DND-41 (cell line): ENCODE measurements around the gene FAS.

Source experiments
- ATAC-seq: fragments of 200-7000 bp; cut with Tn5 transposase; 3 replicates; pipeline ENCODE4 v1.9.1; 2021; ENCODE audit warnings: low read depth; ENCODE audit not compliant: insufficient read depth
- DNase-seq: peaks from one replicate; pipeline ENCODE4 v3.0.0-alpha.2; 2020
- H2AFZ ChIP-seq: 2 replicates; pipeline ENCODE4 v1.6.0; 2012; ENCODE audit warnings: low read depth, low read length
- H3K27ac ChIP-seq: 2 replicates; pipeline ENCODE4 v1.5.1; 2012; ENCODE audit warnings: low read length, inconsistent platforms
- H3K27me3 ChIP-seq: fragments of 200-600 bp; sonication (generic); 2 replicates; pipeline ENCODE4 v1.6.0; 2012; ENCODE audit warnings: low read length, mild to moderate bottlenecking, inconsistent platforms; ENCODE audit not compliant: insufficient read depth, poor library complexity
- H3K36me3 ChIP-seq: 2 replicates; pipeline ENCODE4 v1.5.1; 2012; ENCODE audit warnings: low read length, inconsistent platforms; ENCODE audit not compliant: insufficient read depth
- H3K4me1 ChIP-seq: 2 replicates; pipeline ENCODE4 v1.5.1; 2012; ENCODE audit warnings: mild to moderate bottlenecking, low read length; ENCODE audit not compliant: insufficient read depth
- H3K4me2 ChIP-seq: 2 replicates; pipeline ENCODE4 v1.6.0; 2012; ENCODE audit warnings: mild to moderate bottlenecking, moderate library complexity, low read length, inconsistent platforms; ENCODE audit not compliant: insufficient read depth
- H3K4me3 ChIP-seq, 2 experiments: fragments of 200-600 bp in 1 of 2; shearing (Covaris generic) in 1 of 2; 2 replicates each; pipeline ENCODE4 v1.5.1; 2012 to 2016; ENCODE audit warnings: inconsistent platforms in 2 of 2, low read length in 2 of 2, mild to moderate bottlenecking in 2 of 2, low read depth in 1 of 2, moderate library complexity in 1 of 2
- H3K79me2 ChIP-seq: 2 replicates; pipeline ENCODE4 v1.6.0; 2012; ENCODE audit warnings: low read length, inconsistent platforms; ENCODE audit not compliant: insufficient read depth
- H3K9ac ChIP-seq: 2 replicates; pipeline ENCODE4 v1.6.0; 2012; ENCODE audit warnings: low read depth, mild to moderate bottlenecking, inconsistent platforms, low read length, moderate library complexity
- H3K9me3 ChIP-seq: 2 replicates; pipeline ENCODE4 v1.5.1; 2012; ENCODE audit warnings: low read length, moderate library complexity, mild to moderate bottlenecking, inconsistent platforms; ENCODE audit not compliant: insufficient read depth, severe bottlenecking
- H4K20me1 ChIP-seq: 2 replicates; pipeline ENCODE4 v1.6.0; 2012; ENCODE audit warnings: low read length; ENCODE audit not compliant: insufficient read depth
- EZH2 ChIP-seq: IDR thresholded peaks from 3 replicates; pipeline ENCODE4 v1.6.1; 2012; ENCODE audit warnings: borderline replicate concordance, low read depth, mild to moderate bottlenecking, moderate library complexity, low read length, inconsistent platforms; ENCODE audit not compliant: severe bottlenecking
- TF ChIP-seq, protein P1 (sequence below): IDR thresholded peaks from 2 replicates; pipeline ENCODE4 v1.5.1; 2012; ENCODE audit warnings: borderline replicate concordance, low read length, moderate library complexity, mild to moderate bottlenecking; ENCODE audit not compliant: poor library complexity, severe bottlenecking; ENCODE audit errors: extremely low read depth

FAS gene

DNA sequence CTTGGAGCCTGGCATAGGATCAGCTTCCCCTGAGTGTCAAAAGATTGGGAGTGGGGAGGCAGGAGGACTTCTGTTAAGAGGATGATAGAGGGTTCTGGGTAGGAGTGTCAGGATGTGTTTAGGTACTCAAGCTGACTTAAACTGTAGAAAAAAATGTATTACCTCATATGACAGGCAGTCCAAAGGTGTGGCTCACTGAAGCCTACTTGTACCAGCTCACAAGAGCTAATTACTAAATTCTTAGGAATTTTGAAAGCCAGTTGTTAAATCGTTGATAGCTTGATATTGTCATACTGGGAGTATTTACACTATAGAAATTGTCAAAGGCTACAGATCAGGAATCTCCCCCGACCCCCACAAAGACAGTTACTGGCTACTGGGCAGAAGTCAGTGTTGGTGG lies 32.1 kb downstream of the FAS start:
- no peak overlapping the region for H2AFZ ChIP-seq
- H3K4me1 ChIP-seq: no peaks in the 10 kb centered on the region
- no peaks in the 10 kb centered on the region for H3K36me3 ChIP-seq
- DNase-seq: no peak
- no peaks in the 10 kb centered on the region for H3K79me2 ChIP-seq
- no peak overlapping the region for H3K27ac ChIP-seq
- no peak overlapping the region for H3K9ac ChIP-seq
- H3K4me3 ChIP-seq: no peak overlapping the region
- H3K27me3 ChIP-seq: no peaks in the 10 kb centered on the region
- TF ChIP-seq, protein P1, sequence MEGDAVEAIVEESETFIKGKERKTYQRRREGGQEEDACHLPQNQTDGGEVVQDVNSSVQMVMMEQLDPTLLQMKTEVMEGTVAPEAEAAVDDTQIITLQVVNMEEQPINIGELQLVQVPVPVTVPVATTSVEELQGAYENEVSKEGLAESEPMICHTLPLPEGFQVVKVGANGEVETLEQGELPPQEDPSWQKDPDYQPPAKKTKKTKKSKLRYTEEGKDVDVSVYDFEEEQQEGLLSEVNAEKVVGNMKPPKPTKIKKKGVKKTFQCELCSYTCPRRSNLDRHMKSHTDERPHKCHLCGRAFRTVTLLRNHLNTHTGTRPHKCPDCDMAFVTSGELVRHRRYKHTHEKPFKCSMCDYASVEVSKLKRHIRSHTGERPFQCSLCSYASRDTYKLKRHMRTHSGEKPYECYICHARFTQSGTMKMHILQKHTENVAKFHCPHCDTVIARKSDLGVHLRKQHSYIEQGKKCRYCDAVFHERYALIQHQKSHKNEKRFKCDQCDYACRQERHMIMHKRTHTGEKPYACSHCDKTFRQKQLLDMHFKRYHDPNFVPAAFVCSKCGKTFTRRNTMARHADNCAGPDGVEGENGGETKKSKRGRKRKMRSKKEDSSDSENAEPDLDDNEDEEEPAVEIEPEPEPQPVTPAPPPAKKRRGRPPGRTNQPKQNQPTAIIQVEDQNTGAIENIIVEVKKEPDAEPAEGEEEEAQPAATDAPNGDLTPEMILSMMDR: no peak
- TF ChIP-seq EZH2: no peak
- peaks cover 14% of the 10 kb centered on the region for H3K9me3 ChIP-seq
- no peak overlapping the region for H3K4me2 ChIP-seq
- no peaks in the 10 kb centered on the region for H4K20me1 ChIP-seq
- no peak for ATAC-seq

DNA sequence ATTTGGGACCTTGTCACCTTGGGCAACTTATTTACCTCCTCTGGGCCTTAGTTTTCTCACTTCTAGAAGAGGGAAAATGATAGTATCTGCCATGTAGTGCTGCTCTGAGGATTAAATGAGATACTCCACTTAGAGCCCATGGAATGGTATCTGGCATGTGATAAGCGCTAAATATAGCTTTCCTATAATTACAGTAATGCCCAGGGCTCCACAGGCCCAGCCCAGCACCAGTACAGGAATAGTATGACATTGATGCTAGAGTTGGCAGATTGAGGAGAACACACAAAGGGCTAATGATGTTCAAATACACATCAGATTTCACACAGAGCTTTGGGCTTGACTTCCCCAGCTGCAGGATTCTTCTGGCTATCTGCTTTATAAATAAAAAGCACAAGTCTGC lies 34.9 kb downstream of the FAS start:
- Histone ChIP-seq H3K4me1 (0 out of 2 replicates have a peak, but pooled peaks cover 2% of the 10 kb centered on the region), H3K9me3 (peaks cover 3% of the 10 kb centered on the region), H3K79me2 (no peaks in the 10 kb centered on the region), H2AFZ (no peak overlapping the region), H3K4me3 (no peak overlapping the region), H4K20me1 (no peaks in the 10 kb centered on the region), H3K9ac (no peak overlapping the region), H3K36me3 (no peaks in the 10 kb centered on the region), H3K4me2 (no peak overlapping the region), H3K27me3 (no peaks in the 10 kb centered on the region), H3K27ac (no peak overlapping the region)
- TF ChIP-seq EZH2: no peak
- TF ChIP-seq, protein P1: no peak
- ATAC-seq (no peak), DNase-seq (no peak)

DNA sequence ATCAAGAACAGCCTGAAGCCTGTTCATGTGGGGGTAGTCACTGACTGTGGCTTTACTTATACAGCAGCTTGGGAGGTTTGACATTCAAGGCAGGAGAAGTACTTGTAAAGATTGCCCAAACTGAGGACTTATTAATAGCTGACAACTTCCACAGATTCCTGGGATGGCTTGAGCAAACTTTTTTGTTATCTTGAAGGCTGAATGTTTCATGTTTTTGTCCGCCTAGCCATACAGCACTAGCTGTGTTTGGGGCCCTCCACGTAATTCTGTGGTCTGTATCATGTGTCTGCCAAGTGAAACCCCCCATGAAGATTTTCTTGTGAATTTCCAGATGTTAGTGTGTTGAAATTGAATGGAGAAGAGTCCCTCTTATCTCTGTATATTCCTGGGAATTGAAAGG lies 38.6 kb downstream of the FAS start:
- Histone ChIP-seq H3K27ac (no peak overlapping the region), H3K4me3 (no peak overlapping the region), H3K4me1 (0 out of 2 replicates have a peak, but pooled peaks cover 2% of the 10 kb centered on the region), H3K27me3 (no peaks in the 10 kb centered on the region), H3K36me3 (no peaks in the 10 kb centered on the region), H3K9ac (no peak overlapping the region), H3K4me2 (no peak overlapping the region), H3K9me3 (no peaks in the 10 kb centered on the region), H2AFZ (no peak overlapping the region), H4K20me1 (no peaks in the 10 kb centered on the region), H3K79me2 (no peaks in the 10 kb centered on the region)
- TF ChIP-seq, protein P1: no peak
- TF ChIP-seq EZH2: no peak
- ATAC-seq (no peak), DNase-seq (no peak)

DNA sequence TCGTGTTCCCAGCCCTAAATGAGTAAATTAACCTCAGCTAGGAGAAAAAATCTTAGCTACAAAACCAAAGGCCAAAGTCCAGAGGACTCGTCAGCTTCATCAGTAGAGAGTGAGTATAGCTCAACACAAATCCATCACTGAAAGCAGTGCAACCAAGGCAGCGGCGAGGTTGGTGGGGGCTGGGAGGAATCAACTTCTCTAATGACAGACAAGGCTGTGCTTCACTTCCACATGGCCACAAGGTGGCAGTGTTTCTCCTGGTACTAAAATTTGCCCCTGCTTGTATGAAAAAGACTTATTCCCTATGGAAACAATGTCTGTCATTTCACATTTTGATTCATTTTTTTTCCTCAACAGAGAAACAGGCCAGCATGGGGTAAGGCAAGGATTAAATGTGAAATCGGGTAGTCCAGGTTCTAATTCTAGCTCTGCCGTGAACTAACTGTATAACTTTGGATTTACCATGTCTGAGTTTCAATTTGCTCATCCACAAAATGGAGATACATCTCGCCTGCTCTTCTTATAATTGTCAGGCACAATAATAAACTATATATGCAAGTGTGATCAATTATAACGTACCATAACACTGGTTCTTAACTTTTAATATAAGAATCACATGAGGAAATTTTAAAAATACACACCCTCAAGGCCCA lies 39.3 kb downstream of the FAS start:
- TF ChIP-seq, protein P1: peak; percentile 95
- TF ChIP-seq EZH2: no peak
- DNase-seq (peak; percentile 75), ATAC-seq (peak; percentile 91)
- Histone ChIP-seq H3K9me3 (no peaks in the 10 kb centered on the region), H3K4me2 (peak overlapping the region; percentile 2; the same call in 1 of the 2 replicates), H2AFZ (no peak overlapping the region), H3K9ac (no peak overlapping the region), H4K20me1 (no peaks in the 10 kb centered on the region), H3K27ac (no peak overlapping the region), H3K36me3 (no peaks in the 10 kb centered on the region), H3K4me3 (no peak overlapping the region), H3K79me2 (no peaks in the 10 kb centered on the region), H3K27me3 (no peaks in the 10 kb centered on the region), H3K4me1 (0 out of 2 replicates have a peak, but pooled peaks cover 2% of the 10 kb centered on the region)
